Upper lobe of left lung (tissue), 6 donors: ENCODE results near the gene WNT1. TPM values are rescaled to one million over a fixed set of nuclear protein-coding genes. Genes with fewer than 3 reads are reported as not detected.

Experiments
- ATAC-seq, 2 donors: fragments of 200-7000 bp; cut with Tn5 transposase; one replicate each; pipeline ENCODE4 v1.9.1; 2022; ENCODE audit warnings: mild to moderate bottlenecking in 2 of 2, moderate library complexity in 2 of 2; ENCODE audit not compliant: low FRiP score in 2 of 2
- DNase-seq, 2 donors: peaks; one replicate each; pipeline ENCODE4 v3.0.0-alpha.2; 2019 to 2020
- H3K27ac ChIP-seq, 4 donors: fragments of 200-600 bp; sonication (generic); one replicate each; pipeline ENCODE4 v1.5.1; 2016 to 2019
- H3K27me3 ChIP-seq, 4 donors: fragments of 200-600 bp; sonication (generic); one replicate each; pipeline ENCODE4 v1.5.1; 2017 to 2019
- H3K36me3 ChIP-seq, 4 donors: fragments of 200-600 bp; sonication (generic); one replicate each; pipeline ENCODE4 v1.5.1; 2016 to 2019
- H3K4me1 ChIP-seq, 4 donors: fragments of 200-600 bp; sonication (generic); one replicate each; pipeline ENCODE4 v1.5.1; 2018 to 2019
- H3K4me3 ChIP-seq, 4 donors: fragments of 200-600 bp; sonication (generic); one replicate each; pipeline ENCODE4 v1.5.1; 2017 to 2019; ENCODE audit warnings: mild to moderate bottlenecking in 2 of 4, moderate library complexity in 1 of 4
- H3K9me3 ChIP-seq, 4 donors: fragments of 200-600 bp; sonication (generic); one replicate each; pipeline ENCODE4 v1.5.1; 2018 to 2019
- CTCF ChIP-seq, 6 experiments: fragments of 450-650 bp in 4 of 6; fragments of 200-600 bp in 2 of 6; sonication (generic) in 2 of 6; IDR thresholded peaks; one replicate each; pipeline ENCODE4 v1.5.1; 2016 to 2019; ENCODE audit warnings: antibody characterized with exemption in 6 of 6
- EP300 ChIP-seq, 4 donors: sonication (generic); formaldehyde crosslinking; IDR thresholded peaks; one replicate each; pipeline ENCODE4 v1.5.1; 2017; ENCODE audit warnings: antibody characterized with exemption in 4 of 4, control low read depth in 2 of 4
- POLR2A ChIP-seq, 4 donors: fragments of 450-650 bp; IDR thresholded peaks; one replicate each; pipeline ENCODE4 v1.5.1; 2016 to 2017; ENCODE audit warnings: antibody characterized with exemption in 4 of 4, mild to moderate bottlenecking in 2 of 4
- POLR2AphosphoS5 ChIP-seq, 2 donors: sonication (generic); formaldehyde crosslinking; IDR thresholded peaks; one replicate each; pipeline ENCODE4 v1.5.1; 2017; ENCODE audit warnings: antibody characterized with exemption in 2 of 2
- WGBS, 2 donors: methylation state at CpG; one replicate each; pipeline ENCODE4 v1.1.5; 2017 to 2018; 5-methylcytosine and 5-hydroxymethylcytosine counted together
- total RNA-seq, 6 donors: library from RNA; depleted of rRNA in 4 of 6; stranded (reverse); fragments of >200 nt in 4 of 6; gene quantifications; one replicate each; pipeline versions ENCODE4 v1.1.0 to v1.2.1, GENCODE V29; 2016 to 2021
- donor health status: DM: no; HTN: no; CAD: no; lungs with moderate emphysema.
- donor health status: DM: no; HTN: yes; CAD: no; lungs with severe emphysema.

WNT1 gene
- total RNA-seq, 6 donors from 2014 or later: 0.34 TPM; not detected in 5

DNA sequence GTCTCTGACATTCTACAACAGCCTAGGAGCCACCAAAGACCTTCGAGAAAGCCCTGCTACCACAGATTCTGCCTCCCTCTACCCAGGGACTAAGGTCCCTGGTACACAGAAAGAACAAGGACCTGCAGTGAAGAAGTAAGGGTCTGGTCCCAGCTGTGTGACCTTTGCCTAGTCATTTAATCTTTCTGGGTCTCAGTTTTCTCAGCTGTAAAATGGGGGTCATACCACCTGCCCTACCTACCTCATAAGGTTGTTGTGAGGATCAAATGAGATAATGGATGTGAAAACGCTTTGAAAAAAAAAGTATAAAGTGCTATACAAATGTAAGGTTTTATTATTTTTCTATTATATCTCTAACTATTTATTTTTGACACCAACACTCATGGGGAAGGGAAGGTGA is 45.7 kb downstream of the WNT1 start:
- DNase-seq (no peak), ATAC-seq (no peak)
- Histone ChIP-seq H3K4me3 (no peak overlapping the region), H3K36me3 (peaks cover 53 to 82% (median 76%) of the 10 kb centered on the region in 4 donors), H3K9me3 (no peaks in the 10 kb centered on the region), H3K4me1 (peaks cover 0 to 9% (median 8%) of the 10 kb centered on the region in 4 donors), H3K27me3 (no peaks in the 10 kb centered on the region), H3K27ac (no peak overlapping the region)
- TF ChIP-seq POLR2AphosphoS5 (IDR thresholded peaks at IDR 0.05): no peak
- 93 to 98% methylated on average over 2 of the region's 2 CpGs for WGBS, 2 donors

- no peak for DNase-seq
- Histone ChIP-seq H3K36me3 (peaks cover 53 to 90% (median 83%) of the 10 kb centered on the region in 4 donors), H3K9me3 (no peaks in the 10 kb centered on the region), H3K4me1 (peaks cover 0 to 5% (median 3%) of the 10 kb centered on the region in 4 donors), H3K4me3 (no peak overlapping the region), H3K27ac (no peak overlapping the region), H3K27me3 (no peaks in the 10 kb centered on the region)
- no peak for ATAC-seq
- TF ChIP-seq CTCF (IDR thresholded peaks at IDR 0.05) (no peak), EP300 (IDR thresholded peaks at IDR 0.05) (no peak), POLR2A (IDR thresholded peaks at IDR 0.05) (no peak), POLR2AphosphoS5 (IDR thresholded peaks at IDR 0.05) (no peak)
- 88 to 92% methylated on average over 10 to 12 of the region's 12 CpGs for WGBS, 2 donors
These were observed 46.4 kb downstream of the WNT1 start for GRCh38 chr12:49024543-49024942.

DNA sequence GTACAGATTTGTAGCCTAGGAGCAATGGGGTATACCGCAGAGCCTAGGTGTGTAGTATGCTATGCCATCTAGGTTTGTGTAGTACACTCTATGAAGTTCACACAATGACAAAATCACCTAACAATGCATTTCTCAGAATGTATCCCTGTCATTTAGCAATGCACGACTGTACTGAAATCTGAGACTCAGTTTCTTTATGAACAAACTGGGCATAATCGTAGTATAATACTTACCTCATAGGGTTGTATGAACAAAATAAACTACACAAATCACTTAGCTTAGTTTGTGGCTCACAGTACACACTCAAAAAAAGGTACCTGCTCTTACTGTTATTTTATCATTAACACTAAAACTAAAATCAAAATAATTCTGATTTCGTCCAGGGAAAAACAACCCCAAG is 47.3 kb downstream of the WNT1 start:
- TF ChIP-seq POLR2AphosphoS5 (IDR thresholded peaks at IDR 0.05) (no peak), EP300 (IDR thresholded peaks at IDR 0.05) (no peak)
- no peak for DNase-seq
- WGBS, 2 donors: 94 to 95% methylated on average over 4 of the region's 4 CpGs
- no peaks in the 10 kb centered on the region for H3K9me3 ChIP-seq
- H3K27ac ChIP-seq: no peak overlapping the region
- no peaks in the 10 kb centered on the region for H3K27me3 ChIP-seq
- no peak for ATAC-seq
- peaks cover 53 to 99% (median 86%) of the 10 kb centered on the region in 4 donors for H3K36me3 ChIP-seq
- no peaks in the 10 kb centered on the region for H3K4me1 ChIP-seq
- no peak overlapping the region for H3K4me3 ChIP-seq

DNA sequence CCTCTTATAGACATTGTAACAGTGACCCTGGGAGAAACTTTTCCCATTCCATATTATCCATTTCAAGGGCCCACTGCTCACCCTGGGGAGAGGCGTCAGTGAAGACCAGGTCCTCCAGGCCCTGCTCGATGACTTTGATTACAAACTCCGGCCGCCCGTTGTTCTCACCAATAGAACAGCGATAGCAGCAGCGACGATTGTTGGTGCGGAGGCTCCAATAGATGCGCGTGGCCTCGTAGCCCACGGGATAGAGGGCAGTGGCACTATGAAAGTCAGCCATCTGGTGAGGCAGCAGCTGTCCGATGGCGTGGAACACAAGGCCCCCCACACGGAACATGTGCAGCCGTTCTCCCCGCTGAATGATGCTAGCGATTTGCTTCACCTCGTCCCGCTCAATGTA is 48.0 kb downstream of the WNT1 start:
- no peak for ATAC-seq
- peaks cover 53 to 100% (median 87%) of the 10 kb centered on the region in 4 donors for H3K36me3 ChIP-seq
- WGBS, 2 donors: 98% methylated on average over 11 to 21 of the region's 21 CpGs

DNA sequence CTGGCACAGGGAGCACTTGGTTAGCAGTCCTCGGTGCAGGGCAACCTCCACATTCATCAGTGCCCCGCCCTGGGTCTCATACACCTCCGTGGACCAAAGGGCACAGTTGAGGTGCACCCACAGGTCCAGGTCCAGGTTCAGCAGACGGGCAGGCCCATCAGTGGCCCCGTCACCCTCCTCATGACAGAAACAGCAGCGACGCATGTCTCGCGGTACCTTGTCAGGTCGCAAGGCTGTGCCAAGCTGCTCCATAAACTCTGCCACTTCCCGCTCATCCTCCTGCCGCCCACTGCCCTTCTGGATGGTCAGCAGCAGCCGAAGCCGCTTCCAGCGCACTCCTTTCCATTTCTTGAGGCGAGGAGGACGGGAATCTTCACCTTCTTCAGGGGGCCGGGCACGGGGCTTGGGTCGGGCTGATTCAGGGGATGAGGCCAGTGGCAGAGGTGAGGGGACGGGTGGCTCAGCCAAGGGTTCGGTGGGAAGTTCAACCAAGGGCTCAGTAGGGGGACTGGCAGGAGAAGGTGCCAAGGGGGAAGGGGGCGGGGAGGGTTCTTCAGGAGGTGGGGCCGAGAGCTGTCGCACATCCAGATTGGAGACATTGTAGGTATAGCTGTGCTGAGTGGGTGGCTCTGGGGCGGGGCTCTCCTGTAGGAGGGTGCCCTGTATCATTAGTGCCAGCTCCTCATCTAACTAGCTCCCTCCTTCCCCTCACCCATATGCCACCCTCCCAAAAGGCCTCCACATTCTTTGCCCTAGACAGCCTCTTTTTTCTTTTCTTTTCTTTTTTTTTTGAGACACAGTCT is 48.8 kb downstream of the WNT1 start:
- no peaks in the 10 kb centered on the region for H3K9me3 ChIP-seq
- no peaks in the 10 kb centered on the region for H3K27me3 ChIP-seq
- no peak overlapping the region for H3K4me3 ChIP-seq
- ATAC-seq (no peak), DNase-seq (peak in 1 of 2 donors; percentile 61)
- no peak overlapping the region for H3K27ac ChIP-seq
- H3K36me3 ChIP-seq: peaks cover 47 to 100% (median 87%) of the 10 kb centered on the region in 4 donors
- no peaks in the 10 kb centered on the region for H3K4me1 ChIP-seq
- no peak for TF ChIP-seq CTCF (IDR thresholded peaks at IDR 0.05)
- no peak for TF ChIP-seq POLR2AphosphoS5 (IDR thresholded peaks at IDR 0.05)
- TF ChIP-seq POLR2A (IDR thresholded peaks at IDR 0.05): no peak
- no peak for TF ChIP-seq EP300 (IDR thresholded peaks at IDR 0.05)
- 94 to 96% methylated on average over 13 to 26 of the region's 26 CpGs for WGBS, 2 donors

More for the DNA sequence above, 48.0 kb downstream of the WNT1 start:
- no peaks in the 10 kb centered on the region for H3K4me1 ChIP-seq
- DNase-seq: peak in 1 of 2 donors; percentile 34
- H3K9me3 ChIP-seq: no peaks in the 10 kb centered on the region
- no peak overlapping the region for H3K27ac ChIP-seq
- H3K27me3 ChIP-seq: no peaks in the 10 kb centered on the region
- no peak overlapping the region for H3K4me3 ChIP-seq
- no peak for TF ChIP-seq CTCF (IDR thresholded peaks at IDR 0.05)
- no peak for TF ChIP-seq POLR2A (IDR thresholded peaks at IDR 0.05)
- no peak for TF ChIP-seq POLR2AphosphoS5 (IDR thresholded peaks at IDR 0.05)
- TF ChIP-seq EP300 (IDR thresholded peaks at IDR 0.05): no peak
